ENCODE measurements around the gene ING2. TPM values are rescaled to one million over a fixed set of nuclear protein-coding genes. Genes with fewer than 3 reads are reported as not detected.
"Not testable (repeated sequence)": the region's sequence is repeated elsewhere in the genome, so short reads cannot be mapped to it uniquely, and the experiment has no call there.

ING2 gene
- polyA plus RNA-seq, 1 donor from 2014 or later, result 27.2 TPM

DNA sequence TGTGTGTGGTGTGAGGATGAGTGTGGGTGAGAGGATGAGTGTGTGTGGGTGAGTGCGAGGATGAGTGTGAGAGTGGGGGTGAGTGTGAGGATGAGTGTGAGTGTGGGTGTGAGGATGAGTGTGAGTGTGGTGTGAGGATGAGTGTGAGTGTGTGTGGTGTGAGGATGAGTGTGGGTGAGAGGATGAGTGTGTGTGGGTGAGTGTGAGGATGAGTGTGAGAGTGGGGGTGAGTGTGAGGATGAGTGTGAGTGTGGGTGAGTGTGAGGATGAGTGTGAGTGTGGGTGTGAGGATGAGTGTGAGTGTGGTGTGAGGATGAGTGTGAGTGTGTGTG, 48.3 kb downstream of the ING2 start:
- not testable (repeated sequence) for H2AFZ ChIP-seq (ENCODE audit: low read depth, low read length); H3K36me3 ChIP-seq (ENCODE audit: insufficient read depth, low read length); H3K4me3 ChIP-seq (ENCODE audit: low read length); H3K79me2 ChIP-seq (replicated peaks; ENCODE audit: insufficient read depth, low read length); H3K4me2 ChIP-seq (ENCODE audit: low read length); H3K9ac ChIP-seq (ENCODE audit: low read length); H3K27me3 ChIP-seq (ENCODE audit: insufficient read depth, low read depth, low read length); H3K27ac ChIP-seq (ENCODE audit: low read length); H3K9me3 ChIP-seq (ENCODE audit: low read length); H3F3A ChIP-seq (ENCODE audit: insufficient read depth, low read length, poor library complexity, severe bottlenecking); H4K20me1 ChIP-seq (ENCODE audit: insufficient read depth); H3K9me2 ChIP-seq (ENCODE audit: insufficient read depth, low read length)

DNA sequence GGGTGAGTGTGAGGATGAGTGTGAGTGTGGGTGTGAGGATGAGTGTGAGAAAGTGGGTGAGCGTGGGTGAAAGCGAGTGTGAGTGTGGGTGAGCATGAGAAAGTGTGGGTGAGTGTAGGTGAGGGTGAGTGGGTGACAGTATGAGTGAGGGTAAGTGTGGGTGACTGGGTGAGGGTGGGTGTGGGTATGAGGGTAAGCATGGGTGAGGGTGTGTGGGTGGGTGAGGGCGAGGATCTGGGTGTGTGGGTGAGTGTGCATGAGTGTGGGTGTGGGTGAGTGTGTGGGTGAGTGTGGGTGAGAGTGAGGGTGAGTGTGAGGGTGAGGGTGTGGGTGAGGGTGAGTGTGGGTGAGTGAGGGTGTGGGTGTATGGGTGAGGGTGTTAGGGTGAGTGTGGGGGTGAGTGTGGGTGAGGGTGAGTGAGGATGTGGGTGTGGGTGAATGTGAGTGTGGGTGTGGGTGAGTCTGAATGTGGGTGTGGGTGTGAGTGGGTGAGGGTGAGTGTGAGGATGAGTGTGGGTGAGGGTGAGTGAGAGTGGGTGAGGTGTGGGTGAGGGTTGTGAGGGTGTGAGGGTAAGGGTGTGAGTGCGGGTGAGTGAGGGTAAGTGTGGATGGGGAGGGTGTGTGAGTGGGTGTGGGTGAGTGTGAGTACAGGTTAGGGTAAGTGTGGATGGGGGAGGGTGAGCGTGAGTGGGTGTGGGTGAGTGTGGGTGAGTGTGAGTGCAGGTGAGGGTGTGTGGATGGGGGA, 48.9 kb downstream of the ING2 start:
- H3K79me2 ChIP-seq (replicated peaks; ENCODE audit: insufficient read depth, low read length), result no peaks in the 10 kb centered on the region
- no peaks in the 10 kb centered on the region for H3K9me2 ChIP-seq (ENCODE audit: insufficient read depth, low read length)
- H3K27ac ChIP-seq (ENCODE audit: low read length), result no peak overlapping the region
- no peaks in the 10 kb centered on the region for H3K36me3 ChIP-seq (ENCODE audit: insufficient read depth, low read length)
- no peak overlapping the region for H2AFZ ChIP-seq (ENCODE audit: low read depth, low read length)
- no peaks in the 10 kb centered on the region for H3K27me3 ChIP-seq (ENCODE audit: insufficient read depth, low read depth, low read length)
- H3F3A ChIP-seq (ENCODE audit: insufficient read depth, low read length, poor library complexity, severe bottlenecking), result no peaks in the 10 kb centered on the region
- H4K20me1 ChIP-seq (ENCODE audit: insufficient read depth), result no peaks in the 10 kb centered on the region
- H3K4me2 ChIP-seq (ENCODE audit: low read length), result no peak overlapping the region
- TF ChIP-seq RAD21 (conservative IDR thresholded peaks at IDR 0.05), result no peak
- TF ChIP-seq EZH2 (IDR thresholded peaks at IDR 0.05; ENCODE audit: borderline replicate concordance, insufficient read depth, low read length, poor library complexity, severe bottlenecking), result no peak
- TF ChIP-seq POLR2AphosphoS5 (IDR thresholded peaks at IDR 0.05), result no peak
- H3K9me3 ChIP-seq (ENCODE audit: low read length), result no peaks in the 10 kb centered on the region
- no peak overlapping the region for H3K4me3 ChIP-seq (ENCODE audit: low read length)
- no peak overlapping the region for H3K9ac ChIP-seq (ENCODE audit: low read length)

DNA sequence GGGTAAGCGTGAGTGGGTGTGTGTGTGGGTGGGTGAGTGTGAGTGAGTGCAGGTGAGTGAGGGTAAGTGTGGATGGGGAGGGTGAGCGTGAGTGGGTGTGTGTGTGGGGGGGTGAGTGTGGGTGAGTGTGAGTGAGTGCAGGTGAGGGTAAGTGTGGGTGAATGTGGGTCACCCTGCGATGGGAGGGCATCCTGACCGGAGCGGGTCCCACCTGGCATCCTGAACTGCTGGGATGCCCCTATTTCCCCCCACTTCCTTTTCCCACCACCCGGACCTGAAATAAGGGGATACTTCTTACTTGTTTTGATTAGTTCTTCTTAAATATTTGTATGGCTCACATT, 49.5 kb downstream of the ING2 start:
- TF ChIP-seq TAF1 (IDR thresholded peaks at IDR 0.05; ENCODE audit: low read depth), result no peak
- TF ChIP-seq RAD21 (conservative IDR thresholded peaks at IDR 0.05), result no peak
- TF ChIP-seq, protein P1, sequence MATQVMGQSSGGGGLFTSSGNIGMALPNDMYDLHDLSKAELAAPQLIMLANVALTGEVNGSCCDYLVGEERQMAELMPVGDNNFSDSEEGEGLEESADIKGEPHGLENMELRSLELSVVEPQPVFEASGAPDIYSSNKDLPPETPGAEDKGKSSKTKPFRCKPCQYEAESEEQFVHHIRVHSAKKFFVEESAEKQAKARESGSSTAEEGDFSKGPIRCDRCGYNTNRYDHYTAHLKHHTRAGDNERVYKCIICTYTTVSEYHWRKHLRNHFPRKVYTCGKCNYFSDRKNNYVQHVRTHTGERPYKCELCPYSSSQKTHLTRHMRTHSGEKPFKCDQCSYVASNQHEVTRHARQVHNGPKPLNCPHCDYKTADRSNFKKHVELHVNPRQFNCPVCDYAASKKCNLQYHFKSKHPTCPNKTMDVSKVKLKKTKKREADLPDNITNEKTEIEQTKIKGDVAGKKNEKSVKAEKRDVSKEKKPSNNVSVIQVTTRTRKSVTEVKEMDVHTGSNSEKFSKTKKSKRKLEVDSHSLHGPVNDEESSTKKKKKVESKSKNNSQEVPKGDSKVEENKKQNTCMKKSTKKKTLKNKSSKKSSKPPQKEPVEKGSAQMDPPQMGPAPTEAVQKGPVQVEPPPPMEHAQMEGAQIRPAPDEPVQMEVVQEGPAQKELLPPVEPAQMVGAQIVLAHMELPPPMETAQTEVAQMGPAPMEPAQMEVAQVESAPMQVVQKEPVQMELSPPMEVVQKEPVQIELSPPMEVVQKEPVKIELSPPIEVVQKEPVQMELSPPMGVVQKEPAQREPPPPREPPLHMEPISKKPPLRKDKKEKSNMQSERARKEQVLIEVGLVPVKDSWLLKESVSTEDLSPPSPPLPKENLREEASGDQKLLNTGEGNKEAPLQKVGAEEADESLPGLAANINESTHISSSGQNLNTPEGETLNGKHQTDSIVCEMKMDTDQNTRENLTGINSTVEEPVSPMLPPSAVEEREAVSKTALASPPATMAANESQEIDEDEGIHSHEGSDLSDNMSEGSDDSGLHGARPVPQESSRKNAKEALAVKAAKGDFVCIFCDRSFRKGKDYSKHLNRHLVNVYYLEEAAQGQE (IDR thresholded peaks at IDR 0.05; ENCODE audit: borderline replicate concordance), result no peak
- no peak for TF ChIP-seq MXI1 (conservative IDR thresholded peaks at IDR 0.05; ENCODE audit: poor library complexity, severe bottlenecking)
- TF ChIP-seq EP300 (conservative IDR thresholded peaks at IDR 0.05; ENCODE audit: poor library complexity, severe bottlenecking), result no peak
- no peak for TF ChIP-seq POLR2AphosphoS5 (IDR thresholded peaks at IDR 0.05)
- no peak for TF ChIP-seq SMC3 (conservative IDR thresholded peaks at IDR 0.05; ENCODE audit: poor library complexity)
- TF ChIP-seq, protein P2, sequence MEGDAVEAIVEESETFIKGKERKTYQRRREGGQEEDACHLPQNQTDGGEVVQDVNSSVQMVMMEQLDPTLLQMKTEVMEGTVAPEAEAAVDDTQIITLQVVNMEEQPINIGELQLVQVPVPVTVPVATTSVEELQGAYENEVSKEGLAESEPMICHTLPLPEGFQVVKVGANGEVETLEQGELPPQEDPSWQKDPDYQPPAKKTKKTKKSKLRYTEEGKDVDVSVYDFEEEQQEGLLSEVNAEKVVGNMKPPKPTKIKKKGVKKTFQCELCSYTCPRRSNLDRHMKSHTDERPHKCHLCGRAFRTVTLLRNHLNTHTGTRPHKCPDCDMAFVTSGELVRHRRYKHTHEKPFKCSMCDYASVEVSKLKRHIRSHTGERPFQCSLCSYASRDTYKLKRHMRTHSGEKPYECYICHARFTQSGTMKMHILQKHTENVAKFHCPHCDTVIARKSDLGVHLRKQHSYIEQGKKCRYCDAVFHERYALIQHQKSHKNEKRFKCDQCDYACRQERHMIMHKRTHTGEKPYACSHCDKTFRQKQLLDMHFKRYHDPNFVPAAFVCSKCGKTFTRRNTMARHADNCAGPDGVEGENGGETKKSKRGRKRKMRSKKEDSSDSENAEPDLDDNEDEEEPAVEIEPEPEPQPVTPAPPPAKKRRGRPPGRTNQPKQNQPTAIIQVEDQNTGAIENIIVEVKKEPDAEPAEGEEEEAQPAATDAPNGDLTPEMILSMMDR (IDR thresholded peaks at IDR 0.05; ENCODE audit: poor library complexity, severe bottlenecking), result no peak
- H3K4me3 ChIP-seq (ENCODE audit: low read length), result no peak overlapping the region
- H3K27ac ChIP-seq (ENCODE audit: low read length), result no peak overlapping the region
- no peaks in the 10 kb centered on the region for H3K9me3 ChIP-seq (ENCODE audit: low read length)
- no peaks in the 10 kb centered on the region for H3K36me3 ChIP-seq (ENCODE audit: insufficient read depth, low read length)
- H4K20me1 ChIP-seq (ENCODE audit: insufficient read depth), result no peaks in the 10 kb centered on the region
- H2AFZ ChIP-seq (ENCODE audit: low read depth, low read length), result no peak overlapping the region
- no peaks in the 10 kb centered on the region for H3F3A ChIP-seq (ENCODE audit: insufficient read depth, low read length, poor library complexity, severe bottlenecking)
- H3K79me2 ChIP-seq (replicated peaks; ENCODE audit: insufficient read depth, low read length), result no peaks in the 10 kb centered on the region
- H3K9ac ChIP-seq (ENCODE audit: low read length), result no peak overlapping the region
- no peaks in the 10 kb centered on the region for H3K9me2 ChIP-seq (ENCODE audit: insufficient read depth, low read length)
- no peaks in the 10 kb centered on the region for H3K27me3 ChIP-seq (ENCODE audit: insufficient read depth, low read depth, low read length)
- H3K4me2 ChIP-seq (ENCODE audit: low read length), result no peak overlapping the region
